Smooth muscle cell (in vitro differentiated cells): ENCODE data around the gene SAP130. TPM values are rescaled to one million over a fixed set of nuclear protein-coding genes. Genes with fewer than 3 reads are reported as not detected.

Experiments
- DNase-seq: peaks from one replicate; lab custom pipeline; 2025; ENCODE audit not compliant: unreplicated experiment; lab: John Stamatoyannopoulos, UW
- H2AFZ ChIP-seq: fragments of 200-600 bp; sonication (generic); 2 replicates; pipeline ENCODE4 v1.6.0; 2016; ENCODE audit warnings: antibody characterized with exemption, low read depth, mild to moderate bottlenecking
- H3F3A ChIP-seq: fragments of 200-600 bp; sonication (generic); 2 replicates; pipeline ENCODE4 v1.6.0; 2017; ENCODE audit warnings: antibody characterized with exemption, low read depth
- H3K27ac ChIP-seq: fragments of 200-600 bp; sonication (generic); 2 replicates; pipeline ENCODE4 v1.5.1; 2016; ENCODE audit warnings: low read depth, mild to moderate bottlenecking
- H3K27me3 ChIP-seq: fragments of 200-600 bp; sonication (generic); 2 replicates; pipeline ENCODE4 v1.6.1; 2016; ENCODE audit warnings: low read depth, mild to moderate bottlenecking
- H3K36me3 ChIP-seq: fragments of 200-600 bp; sonication (generic); 2 replicates; pipeline ENCODE4 v1.5.1; 2016; ENCODE audit warnings: low read depth
- H3K4me1 ChIP-seq: fragments of 200-600 bp; sonication (generic); 2 replicates; pipeline ENCODE4 v1.5.1; 2016; ENCODE audit warnings: low read depth
- H3K4me2 ChIP-seq: fragments of 200-600 bp; sonication (generic); 2 replicates; pipeline ENCODE4 v1.6.0; 2016; ENCODE audit warnings: mild to moderate bottlenecking
- H3K4me3 ChIP-seq: fragments of 200-600 bp; sonication (generic); 2 replicates; pipeline ENCODE4 v1.5.1; 2016; ENCODE audit warnings: mild to moderate bottlenecking
- H3K79me2 ChIP-seq: fragments of 200-600 bp; sonication (generic); 2 replicates; pipeline ENCODE4 v1.6.0; 2016; ENCODE audit warnings: low read depth, mild to moderate bottlenecking
- H3K9ac ChIP-seq: fragments of 200-600 bp; sonication (generic); 2 replicates; pipeline ENCODE4 v1.6.0; 2016; ENCODE audit warnings: low read depth
- H3K9me3 ChIP-seq: fragments of 200-600 bp; sonication (generic); replicated peaks from 2 replicates; pipeline ENCODE4 v1.5.1; 2016; ENCODE audit warnings: low read depth
- H4K20me1 ChIP-seq: fragments of 200-600 bp; sonication (generic); 2 replicates; pipeline ENCODE4 v1.6.0; 2016; ENCODE audit warnings: low read depth
- WGBS: methylation state at CpG from one replicate; pipeline ENCODE4 v1.1.7; 2016; ENCODE audit warnings: low lambda C conversion rate; 5-methylcytosine and 5-hydroxymethylcytosine counted together
- polyA plus RNA-seq: library from polyadenylated mRNA; unstranded; fragments of >200 nt; fragmentation: Nextera tagmentation; extraction: Ambion mirVana; gene quantifications from 2 replicates; pipeline ENCODE4 v1.2.1, GENCODE V29; 2016
- total RNA-seq: library from RNA; depleted of rRNA; stranded (reverse); fragments of >200 nt; gene quantifications from 2 replicates; pipeline ENCODE4 v1.2.3, GENCODE V29; 2014
- TF ChIP-seq, protein P1 (sequence below): fragments of 200-600 bp; sonication (generic); IDR thresholded peaks from 2 replicates; pipeline ENCODE4 v1.5.1; 2017; ENCODE audit warnings: borderline replicate concordance, mild to moderate bottlenecking, antibody characterized with exemption; ENCODE audit not compliant: insufficient read depth, poor library complexity, severe bottlenecking

SAP130 gene
- total and polyA plus RNA-seq, 2 experiments from 2014 or later, result 15.1 to 20.5 TPM

DNA sequence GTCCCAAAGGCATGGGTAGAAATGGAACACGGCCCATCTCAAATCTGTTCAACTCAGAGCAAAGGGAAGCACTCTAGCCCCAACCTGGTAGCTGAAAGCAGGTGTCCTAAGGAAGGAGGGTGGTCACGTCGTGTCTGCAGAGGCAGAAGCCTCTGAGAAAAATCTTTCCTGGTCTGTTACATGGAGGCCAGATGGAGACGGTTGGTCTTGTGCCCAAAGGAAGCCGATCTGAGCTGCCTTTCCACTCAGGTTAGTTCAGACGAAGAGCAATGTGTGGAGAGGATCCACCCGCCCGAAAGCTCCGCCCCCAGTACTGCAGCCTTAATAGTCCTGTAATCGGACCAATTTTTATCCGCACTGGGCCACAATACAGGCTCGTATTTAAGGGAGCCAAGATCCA lies 87.2 kb downstream of the SAP130 start:
- Histone ChIP-seq H2AFZ (no peak overlapping the region), H3K27ac (no peak overlapping the region), H3K9me3 (no peaks in the 10 kb centered on the region), H3K36me3 (peaks cover 13% of the 10 kb centered on the region), H3F3A (no peaks in the 10 kb centered on the region), H4K20me1 (no peaks in the 10 kb centered on the region), H3K27me3 (no peaks in the 10 kb centered on the region), H3K9ac (no peak overlapping the region), H3K4me2 (no peak overlapping the region), H3K4me3 (no peak overlapping the region), H3K4me1 (no peaks in the 10 kb centered on the region), H3K79me2 (no peaks in the 10 kb centered on the region)
- TF ChIP-seq, protein P1, sequence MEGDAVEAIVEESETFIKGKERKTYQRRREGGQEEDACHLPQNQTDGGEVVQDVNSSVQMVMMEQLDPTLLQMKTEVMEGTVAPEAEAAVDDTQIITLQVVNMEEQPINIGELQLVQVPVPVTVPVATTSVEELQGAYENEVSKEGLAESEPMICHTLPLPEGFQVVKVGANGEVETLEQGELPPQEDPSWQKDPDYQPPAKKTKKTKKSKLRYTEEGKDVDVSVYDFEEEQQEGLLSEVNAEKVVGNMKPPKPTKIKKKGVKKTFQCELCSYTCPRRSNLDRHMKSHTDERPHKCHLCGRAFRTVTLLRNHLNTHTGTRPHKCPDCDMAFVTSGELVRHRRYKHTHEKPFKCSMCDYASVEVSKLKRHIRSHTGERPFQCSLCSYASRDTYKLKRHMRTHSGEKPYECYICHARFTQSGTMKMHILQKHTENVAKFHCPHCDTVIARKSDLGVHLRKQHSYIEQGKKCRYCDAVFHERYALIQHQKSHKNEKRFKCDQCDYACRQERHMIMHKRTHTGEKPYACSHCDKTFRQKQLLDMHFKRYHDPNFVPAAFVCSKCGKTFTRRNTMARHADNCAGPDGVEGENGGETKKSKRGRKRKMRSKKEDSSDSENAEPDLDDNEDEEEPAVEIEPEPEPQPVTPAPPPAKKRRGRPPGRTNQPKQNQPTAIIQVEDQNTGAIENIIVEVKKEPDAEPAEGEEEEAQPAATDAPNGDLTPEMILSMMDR, result no peak
- WGBS, result 88% methylated on average over 12 of the region's 12 CpGs
- DNase-seq, result no peak

DNA sequence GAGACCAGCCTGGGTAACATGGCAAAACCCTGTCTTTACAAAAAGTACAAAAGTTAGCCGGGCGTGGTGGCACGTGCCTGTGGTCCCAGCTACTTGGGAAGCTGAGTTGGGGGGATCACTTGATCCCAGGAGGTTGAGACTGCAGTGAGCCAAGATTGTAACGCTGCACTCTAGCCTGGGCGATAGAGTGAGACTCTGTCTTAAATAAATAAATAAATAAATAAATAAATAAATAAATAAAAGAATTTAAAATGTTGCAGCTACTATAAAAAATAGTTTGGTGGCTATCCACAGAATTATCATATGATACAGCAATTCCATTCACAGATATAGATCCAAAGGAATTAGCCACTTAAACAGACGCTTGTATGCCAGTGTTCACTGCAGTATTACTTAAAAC lies 92.5 kb downstream of the SAP130 start:
- Histone ChIP-seq H3K36me3 (no peaks in the 10 kb centered on the region), H3K79me2 (no peaks in the 10 kb centered on the region), H3K9ac (no peak overlapping the region), H3K4me3 (no peak overlapping the region), H2AFZ (no peak overlapping the region), H3K27me3 (no peaks in the 10 kb centered on the region), H4K20me1 (no peaks in the 10 kb centered on the region), H3F3A (no peaks in the 10 kb centered on the region), H3K4me2 (no peak overlapping the region), H3K27ac (no peak overlapping the region), H3K4me1 (no peaks in the 10 kb centered on the region), H3K9me3 (no peaks in the 10 kb centered on the region)
- 84% methylated on average over 6 of the region's 6 CpGs for WGBS
- DNase-seq, result no peak
- TF ChIP-seq, protein P1, result no peak

DNA sequence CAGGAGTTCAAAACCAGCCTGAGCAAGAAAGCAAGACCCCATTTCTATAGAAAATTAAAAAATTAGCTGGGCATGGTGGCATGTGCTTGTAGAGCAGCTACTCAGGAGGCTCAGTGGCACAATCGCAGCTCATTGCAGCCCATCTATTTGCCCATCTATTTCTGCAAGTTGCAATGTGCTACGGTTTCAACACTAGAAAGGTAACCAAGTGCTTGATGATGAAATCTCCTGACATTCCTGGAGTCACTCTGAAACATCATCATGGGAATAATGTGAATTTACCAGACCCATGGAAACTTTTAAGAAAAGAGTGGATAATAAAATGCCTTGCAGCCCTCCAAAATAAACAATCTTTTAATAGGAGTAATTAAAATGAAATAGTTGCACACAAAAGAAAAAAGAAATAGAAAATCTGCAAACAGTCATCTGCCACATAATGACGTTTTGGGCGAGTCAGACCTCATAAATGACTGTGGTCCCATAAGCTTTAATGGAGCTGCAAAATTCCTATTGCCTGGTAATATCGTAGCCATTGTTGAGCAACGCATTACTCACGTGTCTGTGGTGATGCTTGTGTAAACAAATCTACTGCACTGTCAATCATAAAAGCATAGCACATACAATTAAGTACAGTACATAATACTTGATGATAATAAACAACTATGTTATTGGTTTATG lies 95.5 kb downstream of the SAP130 start:
- Histone ChIP-seq H3K9me3 (no peaks in the 10 kb centered on the region), H3K27me3 (no peaks in the 10 kb centered on the region), H3K9ac (no peak overlapping the region), H3K4me3 (no peak overlapping the region), H2AFZ (no peak overlapping the region), H3K27ac (no peak overlapping the region), H4K20me1 (no peaks in the 10 kb centered on the region), H3K36me3 (no peaks in the 10 kb centered on the region), H3K4me1 (no peaks in the 10 kb centered on the region), H3K4me2 (no peak overlapping the region), H3F3A (no peaks in the 10 kb centered on the region), H3K79me2 (no peaks in the 10 kb centered on the region)
- 41% methylated on average over 7 of the region's 7 CpGs for WGBS
- DNase-seq, result no peak
- TF ChIP-seq, protein P1, result no peak

DNA sequence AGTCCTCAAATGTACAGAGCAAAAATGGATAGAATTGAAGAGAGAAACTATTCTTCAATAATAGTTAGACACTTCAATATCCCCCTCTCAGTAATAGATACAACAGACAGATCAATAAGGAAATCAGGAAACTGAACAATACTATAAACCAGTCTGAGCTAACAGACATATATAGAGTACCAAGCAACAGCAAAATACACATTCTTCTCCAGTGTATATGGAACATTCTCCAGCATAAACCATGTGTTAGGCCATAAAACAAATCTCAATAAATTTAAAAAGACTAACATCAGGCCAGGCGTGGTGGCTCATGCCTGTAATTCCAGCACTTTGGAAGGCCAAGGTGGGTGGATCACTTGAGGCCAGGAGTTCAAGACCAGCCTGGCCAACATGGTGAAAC lies 98.4 kb downstream of the SAP130 start:
- no peaks in the 10 kb centered on the region for H3F3A ChIP-seq
- 77% methylated on average over 1 of the region's 1 CpG for WGBS
- no peak for DNase-seq
- no peak overlapping the region for H3K9ac ChIP-seq
- no peaks in the 10 kb centered on the region for H3K9me3 ChIP-seq
- no peaks in the 10 kb centered on the region for H3K79me2 ChIP-seq
- no peak overlapping the region for H2AFZ ChIP-seq
- TF ChIP-seq, protein P1, result no peak
- no peaks in the 10 kb centered on the region for H4K20me1 ChIP-seq
- no peak overlapping the region for H3K27ac ChIP-seq
- H3K4me1 ChIP-seq, result no peaks in the 10 kb centered on the region
- no peaks in the 10 kb centered on the region for H3K36me3 ChIP-seq
- H3K4me3 ChIP-seq, result no peak overlapping the region
- no peak overlapping the region for H3K4me2 ChIP-seq
- H3K27me3 ChIP-seq, result no peaks in the 10 kb centered on the region
